ENCODE measurements around the gene IFFO2.

The IFFO2 gene

GRCh38 chr1:18956193-18957135 is at the start of gene IFFO2:
Gene IFFO2, minus strand, starts transcription at chr1:18956676. Its CDS starts 344 bp downstream, at chr1:18956332.
- DNase-seq, result peak; percentile 99

GRCh38 chr1:19006000-19006399 is 49.5 kb upstream of the IFFO2 start:
- no peak for DNase-seq

- DNase-seq, result no peak
Measured at GRCh38 chr1:19003371-19004290, 47.2 kb upstream of the IFFO2 start.

- DNase-seq, result no peak
Measured at GRCh38 chr1:19000065-19000464, 43.6 kb upstream of the IFFO2 start.

- DNase-seq, result no peak
Measured at GRCh38 chr1:18999359-18999758, 42.9 kb upstream of the IFFO2 start.

- DNase-seq, result no peak
Measured at GRCh38 chr1:18998016-18998724, 41.7 kb upstream of the IFFO2 start.

GRCh38 chr1:18997508-18997907 is 41.0 kb upstream of the IFFO2 start:
- no peak for DNase-seq

GRCh38 chr1:18996548-18997177 is 40.2 kb upstream of the IFFO2 start:
- peak; percentile 9 for DNase-seq

GRCh38 chr1:18994381-18994780 is 37.9 kb upstream of the IFFO2 start:
- no peak for DNase-seq

GRCh38 chr1:18992646-18993045 is 36.2 kb upstream of the IFFO2 start:
- DNase-seq, result peak; percentile 2

GRCh38 chr1:18991585-18991984 is 35.1 kb upstream of the IFFO2 start:
- DNase-seq, result no peak

- DNase-seq, result peak; percentile 19
Measured at GRCh38 chr1:18989896-18990295, 33.4 kb upstream of the IFFO2 start.

- peak; percentile 27 for DNase-seq
Measured at GRCh38 chr1:18989176-18989799, 32.8 kb upstream of the IFFO2 start.

GRCh38 chr1:18981242-18981641 is 24.8 kb upstream of the IFFO2 start:
- no peak for DNase-seq

- peak; percentile 49 for DNase-seq
Measured at GRCh38 chr1:18978706-18979105, 22.2 kb upstream of the IFFO2 start.

- DNase-seq, result peak; percentile 24
Measured at GRCh38 chr1:18977428-18977827, 21.0 kb upstream of the IFFO2 start.

- DNase-seq, result no peak
Measured at GRCh38 chr1:18976096-18976495, 19.6 kb upstream of the IFFO2 start.

- no peak for DNase-seq
Measured at GRCh38 chr1:18974606-18975005, 18.1 kb upstream of the IFFO2 start.

GRCh38 chr1:18974005-18974404 is 17.5 kb upstream of the IFFO2 start:
- DNase-seq, result peak; percentile 38

- no peak for DNase-seq
Measured at GRCh38 chr1:18973446-18973955, 17.0 kb upstream of the IFFO2 start.

GRCh38 chr1:18972991-18973390 is 16.5 kb upstream of the IFFO2 start:
- DNase-seq, result peak; percentile 2

- peak; percentile 61 for DNase-seq
Measured at GRCh38 chr1:18972531-18972930, 16.1 kb upstream of the IFFO2 start.
